ENCODE data around the gene APC.

The APC gene

GRCh38 chr5:112737463-112738190 is at the start of gene APC:
APC (plus strand) TSS chr5:112737885; CDS start chr5:112754891, 17,006 bp downstream.
- DNase-seq (ENCODE audit: low read depth in 2 of 2) = peak; percentile 50 to 51

- DNase-seq (ENCODE audit: low read depth in 2 of 2) = no peak
These were observed 48.4 kb upstream of the APC start for GRCh38 chr5:112689155-112689909.

GRCh38 chr5:112690605-112691338 is 46.9 kb upstream of the APC start:
- DNase-seq (ENCODE audit: low read depth in 2 of 2) = no peak

GRCh38 chr5:112691339-112691680 is 46.4 kb upstream of the APC start:
- no peak for DNase-seq (ENCODE audit: low read depth in 2 of 2)

- no peak for DNase-seq (ENCODE audit: low read depth in 2 of 2)
These were observed 45.9 kb upstream of the APC start for GRCh38 chr5:112691758-112692157.

- DNase-seq (ENCODE audit: low read depth in 2 of 2) = no peak
These were observed 45.2 kb upstream of the APC start for GRCh38 chr5:112692472-112692871.

GRCh38 chr5:112693301-112693700 is 44.4 kb upstream of the APC start:
- no peak for DNase-seq (ENCODE audit: low read depth in 2 of 2)

- no peak for DNase-seq (ENCODE audit: low read depth in 2 of 2)
These were observed 42.6 kb upstream of the APC start for GRCh38 chr5:112694853-112695709.

- DNase-seq (ENCODE audit: low read depth in 2 of 2) = no peak
These were observed 40.9 kb upstream of the APC start for GRCh38 chr5:112696786-112697185.

- DNase-seq (ENCODE audit: low read depth in 2 of 2) = no peak
These were observed 40.4 kb upstream of the APC start for GRCh38 chr5:112697322-112697721.

- no peak for DNase-seq (ENCODE audit: low read depth in 2 of 2)
These were observed 39.9 kb upstream of the APC start for GRCh38 chr5:112697833-112698232.

GRCh38 chr5:112703866-112704820 is 33.5 kb upstream of the APC start:
- DNase-seq (ENCODE audit: low read depth in 2 of 2) = no peak

GRCh38 chr5:112706446-112707016 is 31.2 kb upstream of the APC start:
- no peak for DNase-seq (ENCODE audit: low read depth in 2 of 2)

GRCh38 chr5:112707187-112708102 is 30.2 kb upstream of the APC start:
- DNase-seq (ENCODE audit: low read depth in 2 of 2) = peak; percentile 94 to 98

GRCh38 chr5:112708103-112708622 is 29.5 kb upstream of the APC start:
- DNase-seq (ENCODE audit: low read depth in 2 of 2) = no peak

- no peak for DNase-seq (ENCODE audit: low read depth in 2 of 2)
These were observed 28.3 kb upstream of the APC start for GRCh38 chr5:112709416-112709815.

- no peak for DNase-seq (ENCODE audit: low read depth in 2 of 2)
These were observed 26.8 kb upstream of the APC start for GRCh38 chr5:112710896-112711295.

GRCh38 chr5:112711436-112711835 is 26.2 kb upstream of the APC start:
- no peak for DNase-seq (ENCODE audit: low read depth in 2 of 2)

GRCh38 chr5:112713206-112713605 is 24.5 kb upstream of the APC start:
- DNase-seq (ENCODE audit: low read depth in 2 of 2) = no peak

Measured in activated CD8-positive, alpha-beta memory T cell treated with anti-CD3 and anti-CD28 coated beads for 4 hours (primary cell).